CD14-positive monocyte (primary cell): ENCODE measurements around the gene PCCB. TPM values are rescaled to one million over a fixed set of nuclear protein-coding genes. Genes with fewer than 3 reads are reported as not detected.

Source experiments
- DNase-seq, 3 donors: peaks; one replicate each; pipeline ENCODE4 v3.0.0-alpha.2; 2011 to 2022
- H2AFZ ChIP-seq: 2 replicates; pipeline ENCODE4 v1.6.0; 2012; ENCODE audit warnings: mild to moderate bottlenecking, low read depth, low read length, inconsistent platforms; ENCODE audit not compliant: insufficient read depth, poor library complexity, severe bottlenecking
- H3K27ac ChIP-seq, 2 donors: 1 replicate in 1 of 2; 2 replicates in 1 of 2; pipeline ENCODE4 v1.5.1; 2012 to 2013; ENCODE audit warnings: low read length in 2 of 2, control low read depth in 1 of 2, inconsistent platforms in 1 of 2, low read depth in 1 of 2, mild to moderate bottlenecking in 1 of 2
- H3K27me3 ChIP-seq, 2 donors: one replicate each; pipeline versions ENCODE4 v1.6.0 to v1.6.1; 2011 to 2013; ENCODE audit warnings: low read length in 2 of 2; ENCODE audit not compliant: control insufficient read depth in 2 of 2, insufficient read depth in 2 of 2
- H3K36me3 ChIP-seq, 2 donors: replicated peaks in 1 of 2; 1 replicate in 1 of 2; 2 replicates in 1 of 2; pipeline versions ENCODE4 v1.5.1 to v1.6.1; 2012 to 2013; ENCODE audit warnings: low read length in 2 of 2, control low read depth in 1 of 2, inconsistent platforms in 1 of 2, mild to moderate bottlenecking in 1 of 2; ENCODE audit not compliant: insufficient read depth in 2 of 2, control insufficient read depth in 1 of 2
- H3K4me1 ChIP-seq, 2 donors: 1 replicate in 1 of 2; 2 replicates in 1 of 2; pipeline versions ENCODE4 v1.5.1 to v1.6.1; 2012 to 2013; ENCODE audit warnings: low read length in 2 of 2, control low read depth in 1 of 2, inconsistent platforms in 1 of 2, mild to moderate bottlenecking in 1 of 2, moderate library complexity in 1 of 2; ENCODE audit not compliant: insufficient read depth in 2 of 2, control insufficient read depth in 1 of 2
- H3K4me2 ChIP-seq: replicated peaks from 2 replicates; pipeline ENCODE3; 2012; ENCODE audit warnings: low read length, moderate library complexity, mild to moderate bottlenecking; ENCODE audit not compliant: poor library complexity, severe bottlenecking; ENCODE audit errors: extremely low read depth
- H3K4me3 ChIP-seq, 3 experiments: fragments of 200-600 bp in 1 of 3; sonication (generic) in 1 of 3; replicated peaks in 1 of 3; 1 replicate in 2 of 3; 2 replicates in 1 of 3; pipeline ENCODE4 v1.5.1; 2011 to 2013; ENCODE audit warnings: low read length in 3 of 3, mild to moderate bottlenecking in 3 of 3, control low read depth in 2 of 3, low read depth in 2 of 3, inconsistent platforms in 1 of 3, moderate library complexity in 1 of 3
- H3K79me2 ChIP-seq: 2 replicates; pipeline ENCODE4 v1.6.0; 2012; ENCODE audit warnings: mild to moderate bottlenecking, control low read depth, inconsistent platforms, low read length, moderate library complexity; ENCODE audit not compliant: insufficient read depth
- H3K9ac ChIP-seq: 2 replicates; pipeline ENCODE4 v1.6.0; 2017; ENCODE audit warnings: low read length, mild to moderate bottlenecking; ENCODE audit not compliant: insufficient read depth, poor library complexity, severe bottlenecking
- H3K9me3 ChIP-seq, 2 donors: replicated peaks in 1 of 2; 1 replicate in 1 of 2; 2 replicates in 1 of 2; pipeline versions ENCODE4 v1.5.1 to v1.6.1; 2012 to 2013; ENCODE audit warnings: low read length in 2 of 2, control low read depth in 1 of 2; ENCODE audit not compliant: control insufficient read depth in 1 of 2, insufficient read depth in 1 of 2
- H4K20me1 ChIP-seq: 2 replicates; pipeline ENCODE4 v1.6.0; 2012; ENCODE audit warnings: mild to moderate bottlenecking, low read length, control low read depth, moderate library complexity; ENCODE audit not compliant: insufficient read depth
- H3K27ac Mint-ChIP-seq, 7 donors: one replicate each; pipeline ENCODE4 v1.8.0; 2020; ENCODE audit warnings: mild to moderate bottlenecking in 7 of 7, mixed read lengths in 7 of 7, moderate library complexity in 6 of 7, inconsistent platforms in 2 of 7
- H3K27me3 Mint-ChIP-seq, 3 donors: one replicate each; pipeline ENCODE4 v1.8.0; 2021 to 2022; ENCODE audit warnings: low read depth in 3 of 3, mild to moderate bottlenecking in 3 of 3, mixed read lengths in 3 of 3, moderate library complexity in 3 of 3, inconsistent platforms in 1 of 3
- H3K36me3 Mint-ChIP-seq, 2 donors: one replicate each; pipeline ENCODE4 v1.8.0; 2020; ENCODE audit warnings: mixed read lengths in 2 of 2, inconsistent platforms in 1 of 2, mild to moderate bottlenecking in 1 of 2
- H3K4me1 Mint-ChIP-seq: one replicate; pipeline ENCODE4 v1.8.0; 2020; ENCODE audit warnings: mild to moderate bottlenecking, mixed read lengths
- H3K4me3 Mint-ChIP-seq, 2 donors: one replicate each; pipeline ENCODE4 v1.8.0; 2020; ENCODE audit warnings: mild to moderate bottlenecking in 2 of 2, mixed read lengths in 2 of 2, moderate library complexity in 1 of 2
- H3K9me3 Mint-ChIP-seq, 7 donors: one replicate each; pipeline ENCODE4 v1.8.0; 2020 to 2022; ENCODE audit warnings: mixed read lengths in 7 of 7, mild to moderate bottlenecking in 6 of 7, moderate library complexity in 6 of 7, inconsistent platforms in 2 of 7
- CTCF ChIP-seq: fragments of 200-600 bp; IDR thresholded peaks from one replicate; pipeline ENCODE4 v1.8.0; 2022; ENCODE audit warnings: antibody characterized with exemption, mild to moderate bottlenecking
- WGBS: methylation state at CpG from one replicate; pipeline ENCODE4 v1.1.5; 2013; ENCODE audit warnings: missing lambda C conversion rate; ENCODE audit not compliant: insufficient coverage; 5-methylcytosine and 5-hydroxymethylcytosine counted together
- intact Hi-C, 2 donors: fragments of 100-400 bp; cut with micrococcal nuclease; formaldehyde crosslinking; loops; one replicate each; pipeline versions ENCODE4 v1.15.0 to v1.15.1; 2023
- polyA plus RNA-seq, 3 donors: library from polyadenylated mRNA; depleted of rRNA in 1 of 3; unstranded in 2 of 3; stranded (reverse) in 1 of 3; fragments of 300-500 nt in 2 of 3; fragments of >200 nt in 1 of 3; fragmentation: Illumina TruSeq in 2 of 3; gene quantifications; 1 replicate in 2 of 3; 2 replicates in 1 of 3; pipeline ENCODE4 v1.2.3, GENCODE V29; 2012 to 2021

The PCCB gene
- polyA plus RNA-seq, 3 donors, result 13.1 to 41.7 (median 31.6) TPM

DNA sequence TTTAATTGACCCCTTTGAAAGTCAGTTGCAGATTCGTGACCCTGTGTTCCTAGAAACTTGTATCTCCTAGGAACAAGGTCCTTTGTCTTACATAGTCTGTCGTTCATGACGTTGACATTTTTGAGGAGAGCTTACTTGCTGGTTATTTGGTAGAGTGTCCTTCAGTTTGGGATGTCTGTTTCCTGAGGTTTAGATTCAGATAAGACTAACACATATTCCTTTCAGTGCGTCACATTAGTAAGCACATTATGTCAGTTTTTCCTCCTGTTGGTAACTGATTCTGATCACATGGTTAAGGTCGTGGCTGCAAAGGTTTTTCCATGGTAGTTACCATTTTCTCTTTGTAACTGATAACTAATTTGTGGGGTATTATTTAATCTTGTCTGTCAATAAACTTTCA is 80.8 kb downstream of the PCCB start:
- intact Hi-C loops, result no loop called here
- Histone ChIP-seq H3K9ac (no peak overlapping the region), H3K4me3 (no peak overlapping the region), H4K20me1 (no peaks in the 10 kb centered on the region), H3K36me3 (peaks cover 38 to 68% of the 10 kb centered on the region in 2 donors), H3K4me1 (no peaks in the 10 kb centered on the region), H3K9me3 (no peaks in the 10 kb centered on the region), H2AFZ (no peak overlapping the region), H3K4me2 (no peak overlapping the region), H3K27ac (no peak overlapping the region), H3K27me3 (no peaks in the 10 kb centered on the region), H3K79me2 (no peaks in the 10 kb centered on the region)
- no peak for TF ChIP-seq CTCF
- no peak overlapping the region for H3K27ac Mint-ChIP-seq
- H3K9me3 Mint-ChIP-seq, result peaks cover 0 to 1% (median 0%) of the 10 kb centered on the region in 7 donors
- no peak overlapping the region for H3K4me3 Mint-ChIP-seq
- DNase-seq, result no peak
- no peaks in the 10 kb centered on the region for H3K27me3 Mint-ChIP-seq
- H3K4me1 Mint-ChIP-seq, result no peaks in the 10 kb centered on the region
- WGBS, result no CpG with 5 or more reads among the region's 5 CpGs
- H3K36me3 Mint-ChIP-seq, result peaks cover 72% of the 10 kb centered on the region in 2 donors

DNA sequence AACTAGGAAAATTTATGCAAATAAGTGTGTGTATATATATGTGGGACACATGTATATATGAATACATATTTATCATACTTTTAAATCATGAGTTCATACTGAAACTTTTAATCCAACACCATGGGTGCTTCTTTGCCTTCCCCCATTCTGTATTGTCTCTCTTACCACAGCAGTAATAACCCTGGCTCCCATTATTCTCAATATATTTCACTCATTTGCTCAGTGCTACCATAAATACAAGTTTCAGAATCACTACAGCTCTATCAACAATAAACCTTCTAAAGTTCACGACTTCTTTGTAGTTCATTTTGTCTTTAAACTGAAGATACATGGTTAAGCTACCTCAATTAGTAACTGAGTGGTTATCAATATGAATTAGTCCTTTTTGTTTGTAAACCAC is 82.2 kb downstream of the PCCB start:
- WGBS, result no CpG with 5 or more reads among the region's 1 CpG
- no peak overlapping the region for H3K9ac ChIP-seq
- H3K27me3 Mint-ChIP-seq, result no peaks in the 10 kb centered on the region
- no peak overlapping the region for H3K4me3 ChIP-seq
- H3K36me3 ChIP-seq, result peaks cover 39 to 70% of the 10 kb centered on the region in 2 donors
- H3K27me3 ChIP-seq, result no peaks in the 10 kb centered on the region
- TF ChIP-seq CTCF, result no peak
- no peaks in the 10 kb centered on the region for H3K4me1 ChIP-seq
- H3K9me3 Mint-ChIP-seq, result no peaks in the 10 kb centered on the region
- H4K20me1 ChIP-seq, result no peaks in the 10 kb centered on the region
- no peaks in the 10 kb centered on the region for H3K9me3 ChIP-seq
- no peaks in the 10 kb centered on the region for H3K79me2 ChIP-seq
- H3K27ac Mint-ChIP-seq, result peak overlapping the region in 1 of 7 donors; percentile 20
- DNase-seq, result no peak
- no peak overlapping the region for H3K4me2 ChIP-seq
- intact Hi-C loops, result no loop called here
- H3K27ac ChIP-seq, result no peak overlapping the region
- no peaks in the 10 kb centered on the region for H3K4me1 Mint-ChIP-seq
- H3K4me3 Mint-ChIP-seq, result no peak overlapping the region
- H2AFZ ChIP-seq, result no peak overlapping the region
- H3K36me3 Mint-ChIP-seq, result peaks cover 72 to 74% of the 10 kb centered on the region in 2 donors
